GM12878 (cell line): ENCODE results near the gene SMO. TPM values are rescaled to one million over a fixed set of nuclear protein-coding genes. Genes with fewer than 3 reads are reported as not detected.

Source experiments
- ATAC-seq: fragments of 200-7000 bp; cut with Tn5 transposase; 3 replicates; pipeline ENCODE4 v1.9.1; 2020; ENCODE audit warnings: mild to moderate bottlenecking, moderate library complexity
- BruUV-seq: library from RNA; stranded (reverse); fragments of 400-500 nt; replicated peaks from 2 replicates; lab custom pipeline; 2021; lab: Mats Ljungman, UMichigan
- CTCF ChIA-PET: fragments of 300-600 bp; sonication (Branson Sonifier 250); formaldehyde crosslinking; extraction: SDS; loops from one replicate; lab custom pipeline; 2021; ENCODE audit warnings: inconsistent platforms; lab: Yijun Ruan, JAX
- POLR2A ChIA-PET: fragments of 350-600 bp; formaldehyde crosslinking; extraction: SDS; loops from one replicate; lab custom pipeline; 2021; ENCODE audit warnings: inconsistent platforms; lab: Charles Lee
- RAD21 ChIA-PET: fragments of 300-600 bp; sonication (Branson Sonifier 250); formaldehyde crosslinking; loops from one replicate; lab custom pipeline; 2023; ENCODE audit warnings: antibody characterized with exemption; ENCODE audit not compliant: unreplicated experiment; lab: Charles Lee
- SMC1A ChIA-PET: fragments of 300-600 bp; sonication (Branson Sonifier 250); formaldehyde crosslinking; loops from one replicate; lab custom pipeline; 2023; ENCODE audit not compliant: unreplicated experiment, uncharacterized antibody; lab: Charles Lee
- DNase-seq: peaks from one replicate; pipeline ENCODE4 v3.0.0-alpha.2; 2011; ENCODE audit warnings: low read depth, low spot score
- FAIRE-seq: peaks from 3 replicates; lab custom pipeline; 2011; peaks lifted over from hg19 to GRCh38; lab: Jason Lieb, UNC
- H2AFZ ChIP-seq: 2 replicates; pipeline ENCODE4 v1.6.0; 2011; ENCODE audit warnings: low read depth, low read length, control low read depth; ENCODE audit not compliant: control insufficient read depth
- H3K27ac ChIP-seq: 2 replicates; pipeline ENCODE4 v1.5.1; 2011; ENCODE audit warnings: control low read depth; ENCODE audit not compliant: control insufficient read depth, insufficient read depth
- H3K27me3 ChIP-seq, 2 experiments: replicated peaks in 1 of 2; 2 replicates each; pipeline versions ENCODE4 v1.6.0 to v1.6.1; 2011; ENCODE audit warnings: low read length in 1 of 2; ENCODE audit not compliant: control insufficient read depth in 2 of 2, insufficient read depth in 2 of 2
- H3K36me3 ChIP-seq, 2 experiments: 2 replicates each; pipeline ENCODE4 v1.5.1; 2011; ENCODE audit warnings: low read length in 1 of 2; ENCODE audit not compliant: control insufficient read depth in 2 of 2, insufficient read depth in 2 of 2
- H3K4me1 ChIP-seq: 2 replicates; pipeline ENCODE4 v1.6.1; 2011; ENCODE audit warnings: mild to moderate bottlenecking, low read length, moderate library complexity, mixed read lengths; ENCODE audit not compliant: control insufficient read depth, insufficient read depth
- H3K4me2 ChIP-seq: 2 replicates; pipeline ENCODE4 v1.6.0; 2011; ENCODE audit warnings: control low read depth; ENCODE audit not compliant: control insufficient read depth, insufficient read depth
- H3K4me3 ChIP-seq: fragments of 200-600 bp; sonication (generic); 2 replicates; pipeline ENCODE4 v1.5.1; 2016
- H3K79me2 ChIP-seq: 2 replicates; pipeline ENCODE4 v1.6.0; 2011; ENCODE audit warnings: low read length; ENCODE audit not compliant: control insufficient read depth, insufficient read depth
- H3K9ac ChIP-seq: 2 replicates; pipeline ENCODE4 v1.8.0; 2011; ENCODE audit warnings: low read length, control low read depth, mixed read lengths; ENCODE audit not compliant: control insufficient read depth, insufficient read depth
- H3K9me3 ChIP-seq: replicated peaks from 3 replicates; pipeline ENCODE4 v1.5.1; 2011; ENCODE audit warnings: mild to moderate bottlenecking, low read length; ENCODE audit not compliant: control insufficient read depth, insufficient read depth
- H4K20me1 ChIP-seq: 2 replicates; pipeline ENCODE4 v1.6.0; 2011; ENCODE audit not compliant: control insufficient read depth, insufficient read depth
- PML ChIP-seq: IDR thresholded peaks from 2 replicates; pipeline ENCODE4 v1.6.1; 2012; ENCODE audit warnings: low read length, inconsistent platforms
- SMAD1 ChIP-seq: fragments of 450-650 bp; IDR thresholded peaks from 2 replicates; pipeline ENCODE4 v1.6.1; 2018; ENCODE audit warnings: mild to moderate bottlenecking, low read depth; ENCODE audit not compliant: partially characterized antibody
- ZBTB11 ChIP-seq: fragments of 450-650 bp; formaldehyde crosslinking; IDR thresholded peaks from 2 replicates; pipeline ENCODE4 v1.5.0; 2022; ENCODE audit warnings: mild to moderate bottlenecking, missing genetic modification characterization
- ZNF592 ChIP-seq: fragments of 450-650 bp; IDR thresholded peaks from 2 replicates; pipeline ENCODE4 v1.6.1; 2017; ENCODE audit warnings: mild to moderate bottlenecking, moderate library complexity
- WGBS: methylation state at CpG from one replicate; pipeline ENCODE4 v1.1.6; 2016; ENCODE audit warnings: low lambda C conversion rate; ENCODE audit not compliant: insufficient replicate concordance, insufficient coverage; ENCODE audit errors: missing lambda C conversion rate; 5-methylcytosine and 5-hydroxymethylcytosine counted together
- in situ Hi-C: fragments of 300-500 bp; cut with MboI; formaldehyde crosslinking; loops from 9 replicates; pipeline ENCODE4 v1.14.3; 2018; ENCODE audit warnings: mixed read lengths
- intact Hi-C: fragments of 100-400 bp; cut with micrococcal nuclease; formaldehyde crosslinking; loops from one replicate; pipeline ENCODE4 v1.14.2; 2022; ENCODE audit not compliant: unreplicated experiment
- polyA plus RNA-seq, 11 experiments: library from polyadenylated mRNA; depleted of rRNA in 4 of 11; unstranded in 6 of 11; stranded (reverse) in 5 of 11; fragments of >200 nt; fragmentation: Nextera tagmentation in 4 of 11; fragmentation: Illumina TruSeq in 1 of 11; extraction: Ambion mirVana in 4 of 11; extraction: Trizol in 1 of 11; gene quantifications; 1 replicate in 1 of 11; 2 replicates in 10 of 11; pipeline versions ENCODE4 v1.2.1 to v1.2.3, GENCODE V29; 2011 to 2016; ENCODE audit warnings: inconsistent platforms in 2 of 11, missing spikeins in 2 of 11, low read depth in 1 of 11
- total RNA-seq, 4 experiments: library from RNA; depleted of rRNA in 3 of 4; stranded (reverse); fragments of >200 nt in 3 of 4; fragmentation: Illumina TruSeq in 1 of 4; extraction: Trizol in 1 of 4; gene quantifications; 2 replicates each; pipeline versions ENCODE4 v1.2.1 to v1.2.3, GENCODE V29; 2013 to 2021

The SMO gene
- total and polyA plus RNA-seq, 10 of the 15 experiments (the other 5 are each of a cell fraction or from before 2014, with no cell fraction given) = 0.40 to 11.2 (median 2.6) TPM

GRCh38 chr7:129255800-129256199, 67.4 kb downstream of the SMO start:
- Histone ChIP-seq H3K4me3 (no peak overlapping the region), H3K4me2 (no peak overlapping the region), H3K79me2 (no peaks in the 10 kb centered on the region), H3K36me3 (no peaks in the 10 kb centered on the region), H3K27ac (no peak overlapping the region), H4K20me1 (no peaks in the 10 kb centered on the region), H2AFZ (no peak overlapping the region), H3K9ac (no peak overlapping the region), H3K27me3 (no peaks in the 10 kb centered on the region), H3K4me1 (no peaks in the 10 kb centered on the region), H3K9me3 (no peaks in the 10 kb centered on the region)
- 70% methylated on average over 4 of the region's 4 CpGs for WGBS
- ChIA-PET CTCF (interaction anchor here (0.7 to 1.4 kb wide), 2 partner anchors 37 to 274 kb away, joined by 3 read pairs; no protein-coding TSS in a partner anchor), SMC1A (no interaction called here), POLR2A (no interaction called here), RAD21 (interaction anchor here (0.6 kb wide), 1 partner anchor 508 kb away, joined by 5 read pairs; no protein-coding TSS in a partner anchor)
- TF ChIP-seq ZBTB11 (CRISPR knock-in tag) (no peak), ZNF592 (no peak), PML (no peak), SMAD1 (no peak)
- no TSS peak for BruUV-seq
- in situ Hi-C loops = no loop called here
- FAIRE-seq (no peak), DNase-seq (no peak), ATAC-seq (no peak)
- intact Hi-C loops = no loop called here
